NB4 (cell line): ENCODE data around the gene TMEM88.

Experiments used
- CTCF ChIP-seq: IDR thresholded peaks from one replicate; pipeline ENCODE4 v1.5.1; 2012; ENCODE audit warnings: low read depth, low read length
- MAX ChIP-seq: IDR thresholded peaks from 2 replicates; pipeline ENCODE4 v1.6.1; 2011; ENCODE audit warnings: low read depth, low read length
- MYC ChIP-seq: IDR thresholded peaks from 2 replicates; pipeline ENCODE4 v1.6.1; 2011; ENCODE audit warnings: low read depth, low read length
- POLR2A ChIP-seq: IDR thresholded peaks from 2 replicates; pipeline ENCODE4 v1.6.1; 2011; ENCODE audit warnings: mild to moderate bottlenecking; ENCODE audit not compliant: insufficient read length; ENCODE audit errors: extremely low read depth

- peak; percentile 47 for TF ChIP-seq CTCF
- TF ChIP-seq POLR2A: no peak
- peak; percentile 92 for TF ChIP-seq MAX
- TF ChIP-seq MYC: peak; percentile 93
Observed at GRCh38 chr17:7834957-7835813, 19.7 kb upstream of the TMEM88 start.
